ENCODE data around the gene CCDC15. TPM values are rescaled to one million over a fixed set of nuclear protein-coding genes. Genes with fewer than 3 reads are reported as not detected.

The CCDC15 gene
- total RNA-seq, 1 experiment from 2014 or later = 2.8 TPM

GRCh38 chr11:124943254-124943616 lies 10.8 kb upstream of the CCDC15 start:
- no peak overlapping the region for H3K4me3 Mint-ChIP-seq
- no peaks in the 10 kb centered on the region for H3K9me3 ChIP-seq (ENCODE audit: control insufficient read depth, low read depth, low read length)
- H3K23me2 ChIP-seq (ENCODE audit: insufficient read length, low read depth, low read length, poor library complexity, severe bottlenecking) = no peaks in the 10 kb centered on the region
- DNase-seq = no peak
- H2BK120ac ChIP-seq (ENCODE audit: low read depth, low read length, poor library complexity, severe bottlenecking) = no peak overlapping the region
- no peak overlapping the region for H3K56ac ChIP-seq (ENCODE audit: insufficient read length, low read depth, low read length)
- peaks cover 0 to under 1% of the 10 kb centered on the region in 2 experiments; a peak in 2 of 5 replicates for H3K9me3 Mint-ChIP-seq
- no peak overlapping the region for H3K4ac ChIP-seq (ENCODE audit: low read depth, low read length)
- H3K4me1 Mint-ChIP-seq = peaks cover 0 to 9% of the 10 kb centered on the region in 2 experiments; a peak in 1 of 4 replicates
- H3K27ac ChIP-seq (ENCODE audit: insufficient read length, low read depth, low read length) = no peak overlapping the region
- no peak overlapping the region for H3T11ph ChIP-seq (ENCODE audit: low read length)
- no peak overlapping the region for H3K9ac ChIP-seq (ENCODE audit: extremely low read depth, insufficient read length, low read length)
- H2AFZ ChIP-seq (ENCODE audit: low read length) = no peak overlapping the region
- H4K5ac ChIP-seq (ENCODE audit: insufficient read length, low read depth, low read length) = no peak overlapping the region
- WGBS (ENCODE audit: extremely low coverage, insufficient read length, low lambda C conversion rate) = no CpG with 5 or more reads among the region's 5 CpGs
- no peak overlapping the region for H3K4me2 ChIP-seq (ENCODE audit: insufficient read depth, insufficient read length, low read length)
- H3K18ac ChIP-seq (ENCODE audit: insufficient read length, low read depth, low read length) = no peak overlapping the region
- no peaks in the 10 kb centered on the region for H3K36me3 Mint-ChIP-seq (ENCODE audit: insufficient read depth in 1 of 3, low read depth in 3 of 3)
- H2BK5ac ChIP-seq (ENCODE audit: insufficient read length, low read length) = no peak overlapping the region
- no peaks in the 10 kb centered on the region for H3K27me3 ChIP-seq (ENCODE audit: insufficient read depth, low read length)
- H3K27me3 Mint-ChIP-seq (ENCODE audit: low read depth) = peaks cover 26% of the 10 kb centered on the region
- H4K20me1 ChIP-seq (ENCODE audit: control insufficient read depth, insufficient read depth, insufficient read length) = no peaks in the 10 kb centered on the region
- no peaks in the 10 kb centered on the region for H3K79me1 ChIP-seq (ENCODE audit: insufficient read depth, low read depth, low read length, poor library complexity, severe bottlenecking)
- H2BK12ac ChIP-seq (ENCODE audit: insufficient read length, low read depth, low read length) = no peak overlapping the region
- H3K27ac Mint-ChIP-seq = no peak overlapping the region
- H4K91ac ChIP-seq (ENCODE audit: insufficient read length, low read depth, low read length) = no peak overlapping the region
- H3K23ac ChIP-seq (ENCODE audit: insufficient read length, low read depth, low read length) = no peak overlapping the region
- no peak overlapping the region for H2BK20ac ChIP-seq (ENCODE audit: low read depth, low read length, poor library complexity, severe bottlenecking)
- H3K79me2 ChIP-seq (ENCODE audit: insufficient read depth, low read length) = no peaks in the 10 kb centered on the region
- H4K8ac ChIP-seq (replicated peaks; ENCODE audit: insufficient read length, low read depth, low read length) = no peak overlapping the region
- no peak overlapping the region for H2AK5ac ChIP-seq (ENCODE audit: insufficient read length, low read length)
- no peak overlapping the region for H2BK15ac ChIP-seq (ENCODE audit: low read depth, low read length)
- no peak for TF ChIP-seq CTCF (conservative IDR thresholded peaks at IDR 0.05)
- no peaks in the 10 kb centered on the region for H3K4me1 ChIP-seq (ENCODE audit: insufficient read depth, low read length)
- no peak overlapping the region for H3K14ac ChIP-seq (ENCODE audit: insufficient read depth, low read length)
